H1 (cell line): ENCODE data around the gene KRT17. TPM values are rescaled to one million over a fixed set of nuclear protein-coding genes. Genes with fewer than 3 reads are reported as not detected.

Experiments used
- CHD1 ChIP-seq: IDR thresholded peaks from 2 replicates; pipeline ENCODE4 v1.6.1; 2012; ENCODE audit warnings: low read depth, low read length, improper control_type of control experiment
- EZH2 ChIP-seq: fragments of 200-600 bp; sonication (generic); IDR thresholded peaks from 2 replicates; pipeline ENCODE4 v1.7.1; 2012; ENCODE audit warnings: low read depth, mild to moderate bottlenecking, moderate library complexity, low read length, inconsistent platforms; ENCODE audit not compliant: severe bottlenecking
- GABPA ChIP-seq: IDR thresholded peaks from 2 replicates; pipeline ENCODE4 v1.6.1; 2011; ENCODE audit warnings: mild to moderate bottlenecking, low read length, moderate library complexity, borderline replicate concordance; ENCODE audit not compliant: insufficient read depth
- POU5F1 ChIP-seq: IDR thresholded peaks from 2 replicates; pipeline ENCODE4 v1.6.1; 2011; ENCODE audit warnings: low read depth, mild to moderate bottlenecking, low read length, moderate library complexity
- RXRA ChIP-seq: IDR thresholded peaks from 2 replicates; pipeline ENCODE4 v1.6.1; 2011; ENCODE audit warnings: low read depth, mild to moderate bottlenecking, low read length, moderate library complexity; ENCODE audit not compliant: insufficient read depth
- SIRT6 ChIP-seq: IDR thresholded peaks from one replicate; pipeline ENCODE4 v1.7.1; 2012; ENCODE audit warnings: low read length, inconsistent platforms
- SRF ChIP-seq: IDR thresholded peaks from 2 replicates; pipeline ENCODE4 v1.6.1; 2011; ENCODE audit warnings: mild to moderate bottlenecking, low read depth, low read length, moderate library complexity
- TBP ChIP-seq: IDR thresholded peaks from 2 replicates; pipeline ENCODE4 v1.6.1; 2011; ENCODE audit warnings: low read depth, low read length, improper control_type of control experiment
- ZNF274 ChIP-seq: IDR thresholded peaks from 2 replicates; pipeline ENCODE4 v1.7.0; 2012; ENCODE audit warnings: low read length, borderline replicate concordance; ENCODE audit errors: extremely low read depth
- polyA plus RNA-seq, 7 experiments: library from polyadenylated mRNA; depleted of rRNA in 3 of 7; stranded (reverse) in 5 of 7; unstranded in 2 of 7; fragments of >200 nt in 5 of 7; fragments of 200-250 nt in 2 of 7; gene quantifications; 1 replicate in 5 of 7; 2 replicates in 1 of 7; 4 replicates in 1 of 7; pipeline versions ENCODE4 v1.2.1 to v1.2.3, GENCODE V29; 2011 to 2013; ENCODE audit warnings: missing spikeins in 2 of 7, mixed read lengths in 2 of 7
- total RNA-seq: library from RNA; stranded (reverse); fragmentation: NEBNext Ultra II Directional; extraction: Animal tissue kit (Norgen Biotek cat#: 25700); gene quantifications from 2 replicates; pipeline ENCODE4 v1.2.1, GENCODE V29; 2021
- TF ChIP-seq, protein P1 (sequence below): fragments of 300-600 bp; sonication (generic); IDR thresholded peaks from 2 replicates; pipeline ENCODE4 v1.7.1; 2012; ENCODE audit warnings: low read length, moderate library complexity, mild to moderate bottlenecking, inconsistent platforms; ENCODE audit not compliant: insufficient replicate concordance

KRT17 gene
- total and polyA plus RNA-seq, 2 of the 8 experiments (the other 6 are each of a cell fraction or from before 2014, with no cell fraction given), result 0.50 to 0.95 TPM

DNA sequence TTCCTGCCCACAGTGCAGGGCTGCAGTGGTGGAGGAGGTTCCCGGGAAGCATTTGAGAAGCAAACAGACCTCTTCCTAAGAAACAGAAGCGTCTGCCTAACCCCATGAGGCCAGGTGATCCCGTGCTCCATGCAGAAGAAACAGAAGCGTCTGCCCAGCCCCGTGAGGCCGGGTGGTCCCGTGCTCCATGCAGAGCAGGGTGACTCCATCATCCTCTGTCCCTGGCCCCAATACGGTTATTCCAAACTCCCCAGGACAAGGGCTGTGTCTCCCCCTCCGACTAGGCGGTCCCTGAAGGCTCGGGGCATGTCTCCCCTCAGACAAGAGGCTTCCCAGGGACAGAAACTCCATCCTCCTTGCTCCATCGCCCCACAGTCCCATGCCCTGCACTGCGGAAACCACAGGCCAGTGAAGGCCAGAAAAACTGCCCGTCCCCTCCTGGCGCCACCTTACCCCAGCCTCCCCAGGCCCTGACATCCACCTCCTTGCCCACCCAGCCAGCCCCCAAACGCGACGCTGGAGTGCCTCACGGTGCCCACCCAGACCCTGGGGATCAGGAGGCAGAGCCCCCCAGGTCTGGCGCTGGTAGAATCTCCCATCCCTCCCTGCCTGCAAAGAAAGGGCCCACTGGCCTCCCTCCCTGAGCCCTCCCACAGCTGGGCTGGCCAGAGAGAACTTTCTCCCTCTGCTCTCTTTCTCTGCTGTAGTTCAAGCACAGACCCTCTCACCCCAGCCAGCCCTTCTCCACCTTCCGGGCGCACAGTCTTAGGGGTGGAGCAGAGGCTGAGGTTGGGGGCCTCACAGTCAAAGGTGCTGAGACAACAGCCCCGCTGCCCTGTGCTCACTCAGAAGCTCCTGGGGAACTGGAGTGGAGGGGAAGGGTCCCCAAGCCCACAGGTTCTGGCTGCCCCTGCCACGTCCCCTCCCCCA lies 30.6 kb upstream of the KRT17 start (continued):
- TF ChIP-seq, protein P1, sequence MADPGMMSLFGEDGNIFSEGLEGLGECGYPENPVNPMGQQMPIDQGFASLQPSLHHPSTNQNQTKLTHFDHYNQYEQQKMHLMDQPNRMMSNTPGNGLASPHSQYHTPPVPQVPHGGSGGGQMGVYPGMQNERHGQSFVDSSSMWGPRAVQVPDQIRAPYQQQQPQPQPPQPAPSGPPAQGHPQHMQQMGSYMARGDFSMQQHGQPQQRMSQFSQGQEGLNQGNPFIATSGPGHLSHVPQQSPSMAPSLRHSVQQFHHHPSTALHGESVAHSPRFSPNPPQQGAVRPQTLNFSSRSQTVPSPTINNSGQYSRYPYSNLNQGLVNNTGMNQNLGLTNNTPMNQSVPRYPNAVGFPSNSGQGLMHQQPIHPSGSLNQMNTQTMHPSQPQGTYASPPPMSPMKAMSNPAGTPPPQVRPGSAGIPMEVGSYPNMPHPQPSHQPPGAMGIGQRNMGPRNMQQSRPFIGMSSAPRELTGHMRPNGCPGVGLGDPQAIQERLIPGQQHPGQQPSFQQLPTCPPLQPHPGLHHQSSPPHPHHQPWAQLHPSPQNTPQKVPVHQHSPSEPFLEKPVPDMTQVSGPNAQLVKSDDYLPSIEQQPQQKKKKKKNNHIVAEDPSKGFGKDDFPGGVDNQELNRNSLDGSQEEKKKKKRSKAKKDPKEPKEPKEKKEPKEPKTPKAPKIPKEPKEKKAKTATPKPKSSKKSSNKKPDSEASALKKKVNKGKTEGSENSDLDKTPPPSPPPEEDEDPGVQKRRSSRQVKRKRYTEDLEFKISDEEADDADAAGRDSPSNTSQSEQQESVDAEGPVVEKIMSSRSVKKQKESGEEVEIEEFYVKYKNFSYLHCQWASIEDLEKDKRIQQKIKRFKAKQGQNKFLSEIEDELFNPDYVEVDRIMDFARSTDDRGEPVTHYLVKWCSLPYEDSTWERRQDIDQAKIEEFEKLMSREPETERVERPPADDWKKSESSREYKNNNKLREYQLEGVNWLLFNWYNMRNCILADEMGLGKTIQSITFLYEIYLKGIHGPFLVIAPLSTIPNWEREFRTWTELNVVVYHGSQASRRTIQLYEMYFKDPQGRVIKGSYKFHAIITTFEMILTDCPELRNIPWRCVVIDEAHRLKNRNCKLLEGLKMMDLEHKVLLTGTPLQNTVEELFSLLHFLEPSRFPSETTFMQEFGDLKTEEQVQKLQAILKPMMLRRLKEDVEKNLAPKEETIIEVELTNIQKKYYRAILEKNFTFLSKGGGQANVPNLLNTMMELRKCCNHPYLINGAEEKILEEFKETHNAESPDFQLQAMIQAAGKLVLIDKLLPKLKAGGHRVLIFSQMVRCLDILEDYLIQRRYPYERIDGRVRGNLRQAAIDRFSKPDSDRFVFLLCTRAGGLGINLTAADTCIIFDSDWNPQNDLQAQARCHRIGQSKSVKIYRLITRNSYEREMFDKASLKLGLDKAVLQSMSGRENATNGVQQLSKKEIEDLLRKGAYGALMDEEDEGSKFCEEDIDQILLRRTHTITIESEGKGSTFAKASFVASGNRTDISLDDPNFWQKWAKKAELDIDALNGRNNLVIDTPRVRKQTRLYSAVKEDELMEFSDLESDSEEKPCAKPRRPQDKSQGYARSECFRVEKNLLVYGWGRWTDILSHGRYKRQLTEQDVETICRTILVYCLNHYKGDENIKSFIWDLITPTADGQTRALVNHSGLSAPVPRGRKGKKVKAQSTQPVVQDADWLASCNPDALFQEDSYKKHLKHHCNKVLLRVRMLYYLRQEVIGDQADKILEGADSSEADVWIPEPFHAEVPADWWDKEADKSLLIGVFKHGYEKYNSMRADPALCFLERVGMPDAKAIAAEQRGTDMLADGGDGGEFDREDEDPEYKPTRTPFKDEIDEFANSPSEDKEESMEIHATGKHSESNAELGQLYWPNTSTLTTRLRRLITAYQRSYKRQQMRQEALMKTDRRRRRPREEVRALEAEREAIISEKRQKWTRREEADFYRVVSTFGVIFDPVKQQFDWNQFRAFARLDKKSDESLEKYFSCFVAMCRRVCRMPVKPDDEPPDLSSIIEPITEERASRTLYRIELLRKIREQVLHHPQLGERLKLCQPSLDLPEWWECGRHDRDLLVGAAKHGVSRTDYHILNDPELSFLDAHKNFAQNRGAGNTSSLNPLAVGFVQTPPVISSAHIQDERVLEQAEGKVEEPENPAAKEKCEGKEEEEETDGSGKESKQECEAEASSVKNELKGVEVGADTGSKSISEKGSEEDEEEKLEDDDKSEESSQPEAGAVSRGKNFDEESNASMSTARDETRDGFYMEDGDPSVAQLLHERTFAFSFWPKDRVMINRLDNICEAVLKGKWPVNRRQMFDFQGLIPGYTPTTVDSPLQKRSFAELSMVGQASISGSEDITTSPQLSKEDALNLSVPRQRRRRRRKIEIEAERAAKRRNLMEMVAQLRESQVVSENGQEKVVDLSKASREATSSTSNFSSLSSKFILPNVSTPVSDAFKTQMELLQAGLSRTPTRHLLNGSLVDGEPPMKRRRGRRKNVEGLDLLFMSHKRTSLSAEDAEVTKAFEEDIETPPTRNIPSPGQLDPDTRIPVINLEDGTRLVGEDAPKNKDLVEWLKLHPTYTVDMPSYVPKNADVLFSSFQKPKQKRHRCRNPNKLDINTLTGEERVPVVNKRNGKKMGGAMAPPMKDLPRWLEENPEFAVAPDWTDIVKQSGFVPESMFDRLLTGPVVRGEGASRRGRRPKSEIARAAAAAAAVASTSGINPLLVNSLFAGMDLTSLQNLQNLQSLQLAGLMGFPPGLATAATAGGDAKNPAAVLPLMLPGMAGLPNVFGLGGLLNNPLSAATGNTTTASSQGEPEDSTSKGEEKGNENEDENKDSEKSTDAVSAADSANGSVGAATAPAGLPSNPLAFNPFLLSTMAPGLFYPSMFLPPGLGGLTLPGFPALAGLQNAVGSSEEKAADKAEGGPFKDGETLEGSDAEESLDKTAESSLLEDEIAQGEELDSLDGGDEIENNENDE, result no peak
- no peak for TF ChIP-seq CHD1
- no peak for TF ChIP-seq EZH2
- TF ChIP-seq POU5F1, result no peak
- no peak for TF ChIP-seq SIRT6
- no peak for TF ChIP-seq GABPA
- TF ChIP-seq TBP, result no peak
- no peak for TF ChIP-seq ZNF274
- TF ChIP-seq SRF, result no peak
- TF ChIP-seq RXRA, result no peak
